Kidney glomerular epithelial cell (primary cell): Measurements from ENCODE around the gene SENP7.
A peak's percentile ranks its signal among the peaks of the same experiment; 100 is the strongest.
"Not testable (repeated sequence)": the region's sequence is repeated elsewhere in the genome, so short reads cannot be mapped to it uniquely, and the experiment has no call there.

ENCODE experiments used
- DNase-seq: peaks from one replicate; lab custom pipeline; 2025; lab: John Stamatoyannopoulos, UW

The SENP7 gene

GRCh38 chr3:101325393-101326134 lies 187.4 kb downstream of the SENP7 start:
- no peak for DNase-seq

GRCh38 chr3:101320475-101320874 lies 192.5 kb downstream of the SENP7 start, which contains the start of gene IMPG2:
Gene IMPG2, minus strand, starts transcription at chr3:101320575. Its CDS starts 203 bp downstream, at chr3:101320372.
- no peak for DNase-seq

GRCh38 chr3:101319531-101319930 lies 193.5 kb downstream of the SENP7 start:
- no peak for DNase-seq

GRCh38 chr3:101312545-101312944 lies 200.5 kb downstream of the SENP7 start:
- DNase-seq, result no peak

- DNase-seq, result no peak
Measured at GRCh38 chr3:101311676-101312075, 201.3 kb downstream of the SENP7 start.

- DNase-seq, result no peak
Measured at GRCh38 chr3:101310978-101311375, 202.0 kb downstream of the SENP7 start.

GRCh38 chr3:101308147-101308772 lies 204.8 kb downstream of the SENP7 start:
- DNase-seq, result not testable (repeated sequence)

- DNase-seq, result no peak
Measured at GRCh38 chr3:101303836-101304235, 209.2 kb downstream of the SENP7 start.

GRCh38 chr3:101303089-101303731 lies 209.8 kb downstream of the SENP7 start:
- DNase-seq, result no peak

- no peak for DNase-seq
Measured at GRCh38 chr3:101300073-101300472, 212.9 kb downstream of the SENP7 start.

GRCh38 chr3:101292027-101292426 lies 221.0 kb downstream of the SENP7 start:
- DNase-seq, result peak; percentile 23

- DNase-seq, result no peak
Measured at GRCh38 chr3:101288294-101288693, 224.7 kb downstream of the SENP7 start.

- DNase-seq, result no peak
Measured at GRCh38 chr3:101284757-101285156, 228.3 kb downstream of the SENP7 start.

GRCh38 chr3:101281521-101282030 lies 231.4 kb downstream of the SENP7 start:
- no peak for DNase-seq

- no peak for DNase-seq
Measured at GRCh38 chr3:101279765-101280385, 233.1 kb downstream of the SENP7 start.

- no peak for DNase-seq
Measured at GRCh38 chr3:101279162-101279561, 233.8 kb downstream of the SENP7 start.

- no peak for DNase-seq
Measured at GRCh38 chr3:101278727-101279126, 234.3 kb downstream of the SENP7 start.
